Measurements from ENCODE around the gene NUP205. TPM values are rescaled to one million over a fixed set of nuclear protein-coding genes. Genes with fewer than 3 reads are reported as not detected.

Gene NUP205
- total RNA-seq, 1 donor from 2014 or later = 53.2 TPM

GRCh38 chr7:135538376-135538775 is 19.3 kb upstream of the NUP205 start:
- peak; percentile 36 for DNase-seq (ENCODE audit: low spot score)

DNA sequence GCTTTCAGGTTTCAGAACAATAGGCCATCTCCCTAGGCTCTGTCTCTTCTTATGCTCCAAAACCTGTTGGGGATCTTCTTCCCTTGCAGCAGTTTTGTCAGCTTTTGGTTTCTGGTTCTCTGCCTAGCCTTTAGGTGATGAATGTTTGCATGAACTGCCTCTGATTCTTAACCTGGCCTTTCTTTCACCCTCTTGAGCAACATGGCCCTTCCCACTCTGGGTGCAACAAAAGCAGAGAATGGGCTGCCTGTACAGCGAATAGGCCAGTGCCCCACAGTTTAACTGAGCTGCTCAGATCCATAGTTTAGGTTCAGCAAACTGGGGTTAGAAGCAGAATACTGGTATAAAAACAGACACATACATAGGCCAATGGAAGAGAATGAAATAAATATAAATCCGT is 18.1 kb upstream of the NUP205 start:
- DNase-seq (ENCODE audit: low spot score) = no peak

- DNase-seq (ENCODE audit: low spot score) = no peak
Observed at GRCh38 chr7:135541029-135541428, 16.7 kb upstream of the NUP205 start.

DNA sequence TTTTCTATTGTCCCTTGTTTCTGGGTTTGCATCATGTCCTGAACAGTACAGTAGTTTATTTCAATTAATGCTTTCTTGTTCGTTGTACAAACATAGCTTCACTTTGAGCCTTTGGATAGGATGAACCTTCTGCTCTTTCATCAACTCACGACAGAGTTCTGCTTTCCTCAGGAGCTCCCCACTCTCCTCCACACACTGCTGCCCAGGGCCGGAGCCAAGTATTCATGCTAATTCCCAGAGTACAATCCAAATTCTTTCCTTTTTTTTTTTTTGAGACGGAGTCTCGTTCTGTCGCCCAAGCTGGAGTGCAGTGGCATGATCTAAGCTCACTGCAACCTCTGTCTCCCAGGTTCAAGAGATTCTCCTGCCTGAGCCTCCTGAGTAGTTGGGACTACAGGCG is 7.5 kb upstream of the NUP205 start:
- no peak for DNase-seq (ENCODE audit: low spot score)

DNA sequence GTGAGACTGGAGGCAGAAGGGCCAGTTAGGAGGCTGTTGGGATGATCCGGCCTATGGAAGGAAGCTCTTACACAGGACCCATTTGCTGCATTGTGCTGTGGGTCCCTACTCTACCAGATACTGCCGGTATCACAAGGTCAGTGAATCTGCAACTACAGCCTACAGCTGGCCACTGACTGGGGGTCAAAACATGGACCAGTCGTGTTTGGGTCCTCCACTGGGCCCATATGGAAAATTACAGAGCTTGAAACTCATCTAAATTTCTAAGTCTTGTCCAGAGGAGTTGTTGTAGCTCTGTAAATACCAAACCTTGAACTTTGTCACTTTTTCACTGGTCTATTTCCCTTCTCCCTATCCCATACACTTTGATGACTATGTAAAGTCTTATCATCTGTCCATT is 5.6 kb upstream of the NUP205 start:
- DNase-seq (ENCODE audit: low spot score) = no peak

GRCh38 chr7:135553346-135553745 is 4.4 kb upstream of the NUP205 start:
- DNase-seq (ENCODE audit: low spot score) = peak; percentile 8

GRCh38 chr7:135558337-135558767 is 635 bp downstream of the NUP205 start:
- DNase-seq (ENCODE audit: low spot score) = peak; percentile 72

GRCh38 chr7:135558881-135559280 is 1.2 kb downstream of the NUP205 start:
- no peak for DNase-seq (ENCODE audit: low spot score)

DNA sequence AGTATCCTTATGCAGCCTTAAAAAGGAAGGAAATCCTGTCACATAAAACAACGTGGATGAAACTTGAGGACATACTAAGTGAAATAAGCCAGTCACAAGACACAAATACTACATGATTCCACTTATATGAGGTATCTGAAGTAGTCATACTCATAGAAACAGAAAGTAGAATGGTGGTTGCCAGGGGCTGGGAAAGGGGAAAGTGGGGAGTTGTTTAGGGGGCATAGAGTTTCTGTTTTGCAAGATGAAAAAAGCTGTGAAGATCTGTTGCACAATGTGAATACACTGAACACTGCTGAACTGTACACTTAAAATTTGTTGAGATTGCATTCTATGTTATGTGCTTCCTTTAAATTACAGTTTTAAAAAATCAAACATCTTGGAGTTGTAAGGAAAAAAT is 2.9 kb downstream of the NUP205 start:
- no peak for DNase-seq (ENCODE audit: low spot score)

DNA sequence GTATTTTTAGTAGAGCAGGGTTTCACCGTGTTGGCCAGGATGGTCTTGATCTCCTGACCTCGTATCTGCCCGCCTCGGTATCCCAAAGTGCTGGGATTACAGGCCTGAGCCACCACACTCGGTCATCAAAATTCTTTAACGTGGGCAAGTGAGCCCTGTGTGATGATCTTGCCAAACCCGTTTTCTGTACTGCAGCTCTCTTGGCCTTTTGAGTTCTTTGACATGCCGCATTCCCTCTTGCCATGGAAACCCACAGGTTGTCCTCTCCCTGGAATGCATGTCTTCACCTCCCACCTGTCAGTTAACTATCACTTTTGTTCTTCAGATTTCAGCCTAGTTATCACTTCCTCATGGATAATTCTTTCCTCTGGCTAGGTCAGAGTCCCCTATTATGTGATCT is 5.0 kb downstream of the NUP205 start:
- peak; percentile 52 for DNase-seq (ENCODE audit: low spot score)

DNA sequence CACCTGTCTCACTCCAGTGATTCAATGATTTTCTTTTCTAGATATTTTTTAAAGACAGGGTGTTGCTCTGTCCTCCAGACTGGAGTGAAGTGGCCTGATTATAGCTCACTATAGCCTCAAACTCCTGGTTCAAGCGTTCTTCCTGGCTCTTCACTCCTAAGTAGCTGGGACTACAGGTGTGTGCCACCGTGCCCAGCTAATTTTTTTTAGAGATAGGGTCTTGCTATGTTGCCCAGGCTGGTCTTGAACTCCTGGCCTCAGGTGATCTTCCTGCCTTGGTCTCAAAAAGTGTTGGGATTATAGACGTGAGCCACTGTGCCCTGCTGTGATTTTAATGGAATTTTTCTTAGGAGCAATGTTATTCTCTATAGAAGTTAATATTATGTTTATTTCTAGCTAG is 14.1 kb downstream of the NUP205 start:
- DNase-seq (ENCODE audit: low spot score) = no peak

GRCh38 chr7:135573541-135573940 is 15.8 kb downstream of the NUP205 start:
- no peak for DNase-seq (ENCODE audit: low spot score)

DNA sequence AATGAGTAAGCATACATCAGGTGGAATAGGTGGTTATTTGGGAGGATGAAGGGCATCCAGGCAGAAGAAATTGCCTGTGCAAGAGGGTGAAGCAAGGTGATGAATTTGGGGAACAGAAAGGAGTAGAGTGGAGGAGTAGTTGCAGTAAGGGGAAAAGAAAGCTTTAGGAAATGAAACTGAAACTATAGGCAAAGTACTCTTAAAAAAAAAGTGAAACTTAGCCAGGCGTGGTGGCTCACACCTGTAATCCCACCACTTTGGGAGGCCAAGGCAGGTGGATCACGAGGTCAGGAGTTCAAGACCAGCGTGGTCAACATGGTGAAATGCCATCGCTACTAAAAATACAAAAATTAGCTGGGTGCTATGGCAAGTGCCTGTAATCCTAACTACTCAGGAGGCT is 17.6 kb downstream of the NUP205 start:
- DNase-seq (ENCODE audit: low spot score) = no peak

DNA sequence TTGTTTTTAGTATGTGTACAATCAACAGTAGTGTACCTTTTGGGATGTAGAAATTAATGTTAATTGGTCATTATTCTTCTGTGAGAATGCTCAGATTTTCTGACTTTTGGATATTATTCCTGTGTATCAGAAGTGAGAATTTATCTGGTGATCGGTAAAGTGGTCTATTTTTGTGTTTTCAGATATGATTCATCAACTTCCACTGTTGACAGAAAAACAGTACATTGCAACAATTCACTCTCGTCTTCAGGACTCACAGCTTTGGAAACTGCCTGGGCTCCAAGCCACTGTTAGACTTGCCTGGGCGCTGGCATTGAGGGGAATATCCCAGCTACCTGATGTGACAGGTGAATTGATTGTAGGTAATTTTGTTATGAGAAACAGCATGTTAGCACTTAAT is 20.9 kb downstream of the NUP205 start:
- no peak for DNase-seq (ENCODE audit: low spot score)

GRCh38 chr7:135584362-135585353 is 26.9 kb downstream of the NUP205 start:
- DNase-seq (ENCODE audit: low spot score) = no peak

DNA sequence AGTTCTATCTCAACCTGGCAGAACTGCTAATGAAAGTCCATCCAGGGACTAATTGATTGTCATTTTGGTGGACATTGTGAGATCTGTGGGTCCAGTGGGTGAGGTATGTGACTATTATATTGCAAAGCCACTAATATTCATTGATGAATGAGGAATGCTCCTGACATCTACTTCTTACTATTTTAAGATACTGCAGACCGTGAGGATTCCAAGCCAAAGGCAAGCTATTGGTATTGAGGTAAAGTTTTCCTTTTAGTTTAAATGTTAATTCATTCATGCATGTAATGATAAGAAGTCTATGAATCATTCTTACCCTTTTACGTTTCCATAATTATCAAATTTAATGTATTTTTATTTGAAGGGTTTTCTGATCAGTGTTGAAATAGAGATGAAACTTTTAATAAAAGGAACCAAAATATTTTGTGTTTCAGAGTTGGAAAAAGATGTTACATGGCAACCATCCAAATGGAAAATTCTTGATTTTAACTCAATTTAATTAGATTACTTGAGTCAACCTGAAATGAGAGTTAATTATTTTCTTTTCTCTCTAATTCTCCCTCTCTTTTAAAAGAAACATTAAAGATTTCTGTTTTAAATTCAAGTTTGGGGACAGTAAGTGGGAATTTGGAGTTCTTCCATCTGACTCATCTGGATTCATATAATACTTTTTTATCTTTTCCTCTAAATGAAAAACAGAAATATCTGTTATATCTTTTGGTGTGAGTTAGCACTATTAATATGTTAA is 39.6 kb downstream of the NUP205 start:
- DNase-seq (ENCODE audit: low spot score) = peak; percentile 50

DNA sequence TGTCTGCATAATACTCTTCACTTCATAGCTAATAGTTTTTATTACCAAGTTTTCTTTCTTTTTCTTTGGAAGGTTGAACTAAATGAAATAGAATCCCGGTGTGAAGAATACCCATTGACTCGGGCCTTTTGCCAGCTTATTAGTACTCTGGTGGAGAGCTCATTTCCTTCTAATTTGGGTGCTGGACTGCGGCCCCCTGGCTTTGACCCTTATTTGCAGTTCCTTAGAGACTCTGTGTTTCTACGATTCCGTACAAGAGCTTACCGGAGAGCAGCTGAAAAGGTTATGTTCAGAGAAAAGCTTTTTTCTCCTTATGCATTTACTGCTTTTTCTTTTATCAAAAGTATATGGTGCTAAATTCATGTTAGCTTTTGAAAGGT is 40.2 kb downstream of the NUP205 start:
- DNase-seq (ENCODE audit: low spot score) = no peak

GRCh38 chr7:135599471-135599870 is 41.8 kb downstream of the NUP205 start:
- DNase-seq (ENCODE audit: low spot score) = no peak

DNA sequence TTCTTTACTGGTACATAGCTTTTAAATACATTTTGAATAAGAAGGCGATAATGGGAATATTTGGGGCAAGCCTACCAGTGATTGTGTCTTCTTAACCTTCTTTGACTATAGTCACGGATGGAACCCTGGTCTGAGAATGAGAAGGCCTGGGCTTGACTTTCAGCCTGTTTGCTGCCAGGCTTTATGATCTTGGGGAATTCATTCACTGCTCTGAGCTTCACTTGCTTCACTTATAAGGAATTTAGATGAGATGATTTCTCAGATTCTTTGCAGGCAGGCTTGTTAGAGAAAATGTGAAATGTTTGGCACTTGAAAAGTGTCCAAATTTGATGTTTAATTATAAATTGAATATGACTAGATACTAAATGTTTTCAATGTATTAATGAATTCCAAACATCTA is 42.5 kb downstream of the NUP205 start:
- peak; percentile 56 for DNase-seq (ENCODE audit: low spot score)

DNA sequence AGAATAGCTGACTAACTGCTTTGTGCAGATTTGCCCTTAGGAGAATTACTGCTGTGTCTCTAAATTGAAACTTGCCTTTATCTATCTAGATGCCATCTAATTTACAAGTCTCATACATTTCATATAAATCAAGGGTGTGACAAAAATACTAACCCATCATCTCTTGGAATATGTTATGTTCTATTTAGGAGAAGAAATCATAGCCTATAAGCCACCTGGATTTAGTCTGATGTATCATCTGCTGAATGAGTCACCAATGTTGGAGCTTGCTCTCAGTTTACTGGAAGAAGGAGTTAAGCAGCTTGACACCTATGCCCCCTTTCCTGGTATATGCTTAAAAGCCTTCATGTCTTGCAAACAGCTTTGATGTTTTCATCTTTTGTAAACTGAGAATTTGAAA is 43.5 kb downstream of the NUP205 start:
- DNase-seq (ENCODE audit: low spot score) = peak; percentile 86

GRCh38 chr7:135602304-135602703 is 44.6 kb downstream of the NUP205 start:
- no peak for DNase-seq (ENCODE audit: low spot score)

- no peak for DNase-seq (ENCODE audit: low spot score)
Observed at GRCh38 chr7:135616136-135616535, 58.4 kb downstream of the NUP205 start.

DNA sequence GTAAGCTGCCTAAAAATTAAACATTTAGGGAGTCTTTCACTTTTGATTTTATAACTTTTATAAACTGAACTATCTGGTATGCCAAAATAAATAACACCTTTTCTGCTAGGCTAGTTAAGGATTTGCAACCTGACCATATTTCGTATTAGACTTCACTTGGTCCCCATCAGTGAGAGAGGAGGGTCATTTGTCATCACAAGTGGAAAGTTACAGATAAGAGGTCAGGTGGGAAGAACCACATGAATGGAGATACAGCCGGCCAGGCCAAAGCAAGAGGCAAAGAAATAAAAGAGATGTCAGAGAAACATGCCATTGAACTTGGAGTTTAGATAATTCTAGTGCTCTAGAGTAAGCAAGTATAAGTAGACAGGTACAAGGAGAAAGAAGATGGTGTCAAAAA is 60.1 kb downstream of the NUP205 start:
- DNase-seq (ENCODE audit: low spot score) = no peak

Measured in umbilical cord (tissue), 2 donors.